ENCODE data around the gene ZC3H14. TPM values are rescaled to one million over a fixed set of nuclear protein-coding genes. Genes with fewer than 3 reads are reported as not detected.

The ZC3H14 gene
- total RNA-seq, 2 donors from 2014 or later, result 38.6 to 48.5 TPM

DNA sequence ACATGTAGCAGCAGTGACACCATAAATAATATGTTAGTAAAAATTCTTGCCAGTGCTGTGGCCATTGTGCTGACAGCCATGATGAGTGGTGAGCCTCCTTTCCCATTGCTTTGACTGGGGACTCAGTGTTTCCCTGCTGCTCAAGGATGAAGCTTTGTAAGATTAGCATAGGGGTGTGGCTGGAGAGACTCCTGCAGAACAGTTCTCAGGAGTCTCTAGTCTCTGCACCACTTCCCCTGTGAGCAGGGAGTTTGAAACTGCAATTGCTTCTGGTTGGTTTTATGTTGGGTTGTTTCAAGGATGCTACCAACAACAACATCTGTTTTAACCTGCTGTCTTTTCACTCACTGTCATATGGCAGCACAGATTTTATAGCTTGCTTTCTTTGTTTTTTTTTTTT is 41.4 kb downstream of the ZC3H14 start:
- intact Hi-C loops (cut with DNase I), result no loop called here
- ATAC-seq (no peak), DNase-seq (no peak)
- H3K36me3 ChIP-seq (replicated peaks in 1 of 2; ENCODE audit: insufficient read depth in 1 of 2, low read depth in 2 of 2), result peaks cover 7 to 34% of the 10 kb centered on the region in 2 donors
- no peaks in the 10 kb centered on the region for H3K4me1 ChIP-seq
- TF ChIP-seq POLR2A (IDR thresholded peaks at IDR 0.05), result no peak
- TF ChIP-seq CTCF (IDR thresholded peaks at IDR 0.05), result no peak
- H3K9me3 ChIP-seq, result no peaks in the 10 kb centered on the region
- H3K27me3 ChIP-seq, result no peaks in the 10 kb centered on the region
- no peak overlapping the region for H3K4me3 ChIP-seq
- no peak overlapping the region for H3K27ac ChIP-seq

DNA sequence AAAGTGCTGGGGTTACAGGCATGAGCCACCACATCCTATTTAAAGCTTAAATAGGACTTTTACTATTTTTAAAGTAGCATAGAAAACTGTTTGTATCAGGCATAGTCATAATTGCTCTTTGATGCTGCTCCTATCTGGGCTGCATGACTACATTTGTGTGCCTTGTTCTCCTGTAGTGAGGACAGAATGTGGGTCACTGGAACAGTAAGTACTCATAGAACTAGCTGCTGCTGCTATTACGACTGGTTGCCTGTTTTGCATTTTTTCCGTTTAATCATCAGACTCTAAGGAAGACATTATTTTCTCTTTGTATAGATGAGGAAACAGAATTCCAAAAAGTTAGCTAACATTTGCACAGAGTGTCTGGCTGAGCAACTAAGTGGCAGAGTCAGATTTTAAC is 42.8 kb downstream of the ZC3H14 start:
- DNase-seq (no peak), ATAC-seq (no peak)
- Histone ChIP-seq H3K27me3 (no peaks in the 10 kb centered on the region), H3K4me3 (no peak overlapping the region), H3K36me3 (replicated peaks in 1 of 2; ENCODE audit: insufficient read depth in 1 of 2, low read depth in 2 of 2) (peaks cover 9 to 38% of the 10 kb centered on the region in 2 donors), H3K27ac (no peak overlapping the region), H3K4me1 (no peaks in the 10 kb centered on the region), H3K9me3 (no peaks in the 10 kb centered on the region)
- WGBS, 2 donors, result 77 to 86% methylated on average over 2 of the region's 2 CpGs
- no peak for TF ChIP-seq POLR2A (IDR thresholded peaks at IDR 0.05)
- TF ChIP-seq CTCF (IDR thresholded peaks at IDR 0.05), result no peak
- intact Hi-C loops (cut with DNase I), result no loop called here

DNA sequence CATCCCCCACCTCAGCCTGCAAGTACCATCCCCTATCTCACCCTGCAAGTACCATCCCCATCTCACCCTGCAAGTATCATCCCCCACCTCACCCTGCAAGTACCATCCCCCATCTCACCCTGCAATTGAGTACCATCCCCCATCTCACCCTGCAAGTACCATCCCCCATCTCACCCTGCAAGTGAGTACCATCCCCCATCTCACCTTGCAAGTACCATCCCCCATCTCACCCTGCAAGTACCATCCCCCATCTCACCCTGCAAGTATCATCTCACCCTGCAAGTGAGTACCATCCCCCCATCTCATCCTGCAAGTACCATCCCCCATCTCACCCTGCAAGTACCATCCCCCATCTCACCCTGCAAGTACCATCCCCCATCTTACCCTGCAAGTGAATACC is 45.0 kb downstream of the ZC3H14 start:
- Histone ChIP-seq H3K4me1 (peaks cover 2% of the 10 kb centered on the region), H3K9me3 (no peaks in the 10 kb centered on the region), H3K27ac (no peak overlapping the region), H3K27me3 (no peaks in the 10 kb centered on the region), H3K36me3 (replicated peaks in 1 of 2; ENCODE audit: insufficient read depth in 1 of 2, low read depth in 2 of 2) (peaks cover 9 to 42% of the 10 kb centered on the region in 2 donors), H3K4me3 (no peak overlapping the region)
- no peak for TF ChIP-seq CTCF (IDR thresholded peaks at IDR 0.05)
- no peak for TF ChIP-seq POLR2A (IDR thresholded peaks at IDR 0.05)
- no peak for DNase-seq
- no peak for ATAC-seq
- intact Hi-C loops (cut with DNase I), result no loop called here

GRCh38 chr14:88611878-88612277 is 49.0 kb downstream of the ZC3H14 start:
- no peaks in the 10 kb centered on the region for H3K9me3 ChIP-seq
- no peak overlapping the region for H3K27ac ChIP-seq
- no peak for TF ChIP-seq POLR2A (IDR thresholded peaks at IDR 0.05)
- peak in 1 of 7 experiments; percentile 11 for TF ChIP-seq CTCF (IDR thresholded peaks at IDR 0.05)
- H3K4me1 ChIP-seq, result peaks cover 20% of the 10 kb centered on the region
- intact Hi-C loops (cut with DNase I), result no loop called here
- no peak overlapping the region for H3K4me3 ChIP-seq
- no peaks in the 10 kb centered on the region for H3K27me3 ChIP-seq
- H3K36me3 ChIP-seq (replicated peaks in 1 of 2; ENCODE audit: insufficient read depth in 1 of 2, low read depth in 2 of 2), result peaks cover 9 to 22% of the 10 kb centered on the region in 2 donors
- ATAC-seq (no peak), DNase-seq (no peak)
- WGBS, 2 donors, result 45 to 48% methylated on average over 1 of the region's 1 CpG

- WGBS, 2 donors, result 65 to 75% methylated on average over 4 of the region's 4 CpGs
- H3K27ac ChIP-seq, result peak overlapping the region in 3 of 4 donors; percentile 36 to 73 (median 66)
- H3K9me3 ChIP-seq, result no peaks in the 10 kb centered on the region
- intact Hi-C loops (cut with DNase I), result no loop called here
- TF ChIP-seq CTCF (IDR thresholded peaks at IDR 0.05), result no peak
- TF ChIP-seq POLR2A (IDR thresholded peaks at IDR 0.05), result no peak
- no peaks in the 10 kb centered on the region for H3K27me3 ChIP-seq
- peaks cover 20% of the 10 kb centered on the region for H3K4me1 ChIP-seq
- peaks cover 4 to 15% of the 10 kb centered on the region in 2 donors for H3K36me3 ChIP-seq (replicated peaks in 1 of 2; ENCODE audit: insufficient read depth in 1 of 2, low read depth in 2 of 2)
- DNase-seq (no peak), ATAC-seq (no peak)
- H3K4me3 ChIP-seq, result no peak overlapping the region
Observed at GRCh38 chr14:88612981-88613380, 50.1 kb downstream of the ZC3H14 start.

All from body of pancreas (tissue), 4 donors.